SKM-1 (cell line): ENCODE data around the gene INPP1.

Source experiments
- DNase-seq: peaks from one replicate; lab custom pipeline; 2025; ENCODE audit not compliant: unreplicated experiment; lab: John Stamatoyannopoulos, UW

INPP1 gene

GRCh38 chr2:190360965-190361364 is 17.6 kb downstream of the INPP1 start:
- no peak for DNase-seq

GRCh38 chr2:190361572-190361971 is 18.2 kb downstream of the INPP1 start:
- no peak for DNase-seq

DNA sequence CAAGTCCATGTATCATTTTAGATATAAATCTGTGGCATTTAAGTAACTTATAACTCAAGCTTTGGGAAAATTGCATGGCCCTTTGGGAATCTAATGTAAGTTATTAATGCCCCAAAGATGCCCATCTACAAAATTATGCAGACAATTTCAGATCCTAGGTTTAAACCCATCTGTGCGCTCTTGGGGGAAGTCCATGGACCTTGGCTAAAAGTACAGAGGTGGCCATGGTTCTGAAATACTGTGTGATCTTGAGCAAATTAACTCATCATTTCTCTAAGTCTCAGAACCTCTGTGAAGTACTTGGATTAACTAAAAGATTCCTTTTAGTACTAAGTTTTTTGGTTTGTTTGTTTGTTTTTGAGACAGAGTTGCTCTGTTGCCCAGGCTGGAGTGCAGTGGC is 19.5 kb downstream of the INPP1 start:
- DNase-seq: no peak

GRCh38 chr2:190365499-190366204 is 22.3 kb downstream of the INPP1 start:
- DNase-seq: no peak

DNA sequence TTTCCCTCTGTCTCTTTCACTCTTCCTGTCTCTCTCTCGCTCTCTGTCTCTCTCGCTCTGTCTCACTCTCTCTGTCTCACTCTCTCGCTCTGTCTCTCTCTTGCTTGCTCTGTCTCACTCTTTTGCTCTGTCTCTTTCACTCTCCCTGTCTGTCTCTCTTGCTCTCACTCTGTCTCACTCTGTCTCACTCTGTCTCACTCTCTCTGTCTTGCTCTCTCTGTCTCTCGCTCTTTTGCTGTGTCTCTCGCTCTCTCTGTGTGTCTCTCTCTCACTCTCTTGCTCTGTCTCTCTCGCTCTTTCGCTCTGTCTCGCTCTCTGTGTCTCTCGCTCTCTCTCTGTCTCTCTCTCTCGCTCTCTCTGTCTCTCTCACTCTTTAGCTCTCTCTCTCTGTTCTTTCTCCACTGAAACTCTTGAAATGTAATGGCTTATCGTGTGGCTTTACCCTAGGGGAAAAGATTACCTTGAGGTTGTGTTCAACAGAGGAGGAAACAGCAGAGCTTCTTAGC is 22.9 kb downstream of the INPP1 start:
- no peak for DNase-seq

DNA sequence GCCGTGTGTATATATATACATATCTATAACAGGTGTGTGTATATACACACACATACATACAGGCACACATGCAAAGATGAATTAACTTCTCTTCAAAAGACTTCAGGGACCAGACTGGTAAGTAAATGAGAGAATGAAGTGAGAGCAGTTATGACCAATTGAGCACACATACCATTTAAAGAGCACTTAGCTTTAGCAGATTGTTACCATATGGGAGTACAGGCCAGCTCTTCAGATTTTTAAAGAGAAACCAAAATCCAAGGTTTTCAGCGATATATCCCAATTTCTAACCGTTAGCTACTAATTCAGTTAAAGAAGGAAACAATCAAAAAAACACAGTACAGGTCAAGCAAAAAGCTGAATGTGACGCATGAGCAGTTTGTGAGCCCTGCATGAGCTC is 23.7 kb downstream of the INPP1 start:
- no peak for DNase-seq

DNA sequence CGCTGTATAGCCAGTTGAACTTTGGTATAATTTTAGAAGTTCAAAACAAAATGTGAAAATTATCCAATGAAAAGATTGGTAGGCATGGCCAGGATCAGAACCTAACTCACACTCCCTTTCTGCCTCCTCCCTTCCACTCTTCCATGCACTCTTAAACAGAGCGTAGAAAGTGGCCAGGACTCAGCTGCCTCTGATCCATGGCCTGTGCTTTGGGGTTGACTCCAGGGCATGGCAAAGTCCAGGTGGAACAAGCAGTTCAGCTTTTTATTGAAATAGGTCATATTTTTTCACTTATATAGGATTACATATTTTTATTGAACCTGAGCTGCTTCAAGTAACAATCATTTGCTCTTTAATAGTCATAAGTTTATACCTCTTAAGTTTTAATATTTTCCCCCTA is 26.2 kb downstream of the INPP1 start:
- DNase-seq: no peak

DNA sequence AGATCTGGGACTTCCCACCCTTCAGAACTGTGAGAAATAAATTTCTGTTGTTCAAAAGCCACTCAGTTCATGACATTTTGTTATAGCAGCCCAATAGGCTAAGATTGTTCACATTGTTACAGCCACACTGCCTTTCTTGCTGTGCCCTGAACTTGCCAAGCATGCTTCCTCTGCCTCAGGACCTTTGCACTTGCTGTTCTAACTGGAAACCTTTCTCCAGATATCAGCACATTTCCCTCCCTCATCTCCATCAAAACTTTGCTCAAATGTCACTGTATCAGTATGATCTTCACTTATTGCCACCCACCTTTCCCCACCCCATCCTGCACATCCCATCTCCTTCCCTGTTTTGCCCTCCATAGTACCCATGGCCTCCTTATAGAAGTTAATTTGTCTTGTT is 32.7 kb downstream of the INPP1 start:
- no peak for DNase-seq

DNA sequence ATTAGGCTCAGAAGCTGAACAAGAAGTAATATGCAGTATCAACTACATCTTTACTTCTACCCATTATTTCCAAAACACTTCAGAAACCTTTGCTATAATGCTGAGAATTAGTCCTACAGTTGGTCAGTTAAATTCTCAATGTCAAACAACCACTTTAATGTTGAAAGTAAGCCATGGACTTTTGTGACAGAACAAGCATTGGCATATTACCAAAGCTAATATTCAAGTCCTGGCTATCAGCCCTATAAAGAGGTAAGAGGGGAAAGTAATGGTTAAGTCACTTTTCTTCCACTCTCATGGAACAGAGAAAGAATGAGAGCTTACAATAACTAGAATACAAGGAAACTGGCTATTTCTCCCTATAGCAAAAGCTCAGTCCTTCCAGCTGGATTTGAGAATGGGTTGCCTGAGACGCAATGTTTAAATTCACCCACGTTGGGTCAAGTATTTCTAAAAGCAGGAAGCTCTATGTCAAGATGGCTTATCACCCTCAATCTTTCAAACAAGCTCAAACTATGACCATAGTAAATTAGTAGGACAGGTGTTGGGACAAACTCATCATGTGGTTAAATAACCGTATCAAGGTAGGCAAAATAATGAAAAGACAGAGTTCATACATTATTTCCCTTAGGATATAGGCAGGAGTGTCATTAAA is 33.3 kb downstream of the INPP1 start:
- no peak for DNase-seq

DNA sequence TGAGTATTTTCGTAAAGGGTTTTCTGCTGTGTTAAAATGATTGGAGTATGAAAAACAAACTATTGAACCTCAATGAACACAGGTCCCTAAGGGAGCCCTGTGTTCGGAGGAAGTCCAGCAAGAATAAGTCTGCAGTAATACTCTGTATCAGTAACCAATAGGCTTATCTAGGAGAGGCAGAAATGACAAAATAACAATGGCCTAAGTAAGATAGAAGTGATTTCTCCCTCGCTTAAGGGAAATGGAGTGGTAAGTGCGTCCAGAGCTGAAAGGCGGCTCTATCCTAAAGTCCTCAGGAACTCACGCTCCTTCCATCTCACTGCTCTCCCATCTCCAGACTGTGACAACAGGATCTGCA is 35.5 kb downstream of the INPP1 start:
- no peak for DNase-seq

DNA sequence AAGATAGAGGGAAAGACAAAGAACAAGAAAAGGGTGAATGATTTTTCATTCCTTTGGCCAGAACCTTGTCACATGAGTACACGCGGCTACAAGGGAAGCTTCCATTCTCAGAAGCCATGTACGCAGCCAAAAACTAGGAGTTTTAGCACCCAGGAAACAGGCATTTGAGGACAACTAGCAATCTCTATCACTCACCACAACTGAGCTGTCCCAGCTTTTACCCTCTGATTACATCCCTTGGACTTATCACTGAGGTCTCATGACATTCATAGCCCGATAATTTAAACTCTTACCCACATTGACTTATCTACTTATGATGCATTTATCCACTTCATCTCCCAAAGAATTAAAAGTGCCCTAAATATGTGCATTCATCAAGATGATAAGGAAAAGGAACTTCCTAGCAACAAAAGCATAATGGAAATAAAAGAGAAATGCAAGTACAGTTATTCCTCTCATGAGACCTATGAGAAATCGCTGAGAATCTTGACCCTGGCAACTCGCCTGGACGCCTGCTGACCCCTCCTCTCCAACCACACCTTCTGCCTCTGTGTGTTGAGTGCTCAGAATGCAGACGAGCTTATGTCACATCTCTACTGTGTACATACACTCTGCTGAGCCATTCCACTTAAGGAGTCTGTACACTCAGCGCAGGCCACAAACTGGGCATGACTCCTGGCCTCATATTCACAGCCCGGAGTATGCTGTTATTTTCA is 36.0 kb downstream of the INPP1 start:
- no peak for DNase-seq

- DNase-seq: no peak
Observed at GRCh38 chr2:190380962-190381412, 37.6 kb downstream of the INPP1 start.

- peak; percentile 11 for DNase-seq
Observed at GRCh38 chr2:190382851-190383250, 39.5 kb downstream of the INPP1 start.

- DNase-seq: no peak
Observed at GRCh38 chr2:190387422-190387821, 44.0 kb downstream of the INPP1 start.

- no peak for DNase-seq
Observed at GRCh38 chr2:190396271-190396670, 52.9 kb downstream of the INPP1 start.

GRCh38 chr2:190402986-190403603 is 59.7 kb downstream of the INPP1 start:
- DNase-seq: no peak

DNA sequence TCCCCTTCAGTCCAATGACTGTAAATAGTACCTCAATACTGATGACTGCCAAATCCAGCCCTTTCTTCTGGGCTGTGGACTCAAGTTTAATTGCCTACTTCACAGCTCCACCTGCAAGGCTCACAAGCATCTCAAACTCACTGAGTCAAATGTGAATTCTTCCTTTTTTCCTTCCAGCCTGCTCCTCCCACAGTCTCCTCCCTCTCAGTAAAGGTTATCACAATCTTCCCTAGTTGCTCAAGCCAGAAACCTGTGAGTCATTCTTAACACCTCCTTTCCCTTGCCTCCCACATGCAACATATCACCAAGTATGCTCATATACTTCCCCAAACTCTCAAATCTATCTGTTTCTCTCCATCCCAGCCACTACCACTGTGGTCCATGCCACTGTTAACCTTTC is 61.1 kb downstream of the INPP1 start:
- DNase-seq: peak; percentile 52

GRCh38 chr2:190405070-190405469 is 61.7 kb downstream of the INPP1 start:
- no peak for DNase-seq

DNA sequence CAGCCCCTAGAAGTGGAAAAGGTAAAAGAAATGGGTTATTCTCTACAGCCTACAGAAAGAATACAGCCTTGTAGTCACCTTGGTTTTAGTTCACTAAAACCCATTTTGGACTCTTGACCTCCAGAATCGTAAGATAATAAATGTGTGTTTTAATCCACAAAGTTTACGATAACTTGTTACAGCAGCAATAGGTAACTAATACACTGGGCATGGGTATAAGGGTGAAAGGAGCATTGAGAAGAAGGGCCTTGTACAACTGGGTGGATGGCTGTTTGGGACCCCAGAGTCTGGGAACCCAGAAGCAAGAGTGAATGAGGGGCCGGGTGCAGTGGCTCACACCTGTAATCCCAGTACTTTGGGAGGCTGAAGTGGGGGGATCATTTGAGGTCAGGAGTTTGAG is 62.6 kb downstream of the INPP1 start:
- DNase-seq: no peak

GRCh38 chr2:190406805-190407204 is 63.4 kb downstream of the INPP1 start:
- DNase-seq: no peak

GRCh38 chr2:190407246-190407661 is 63.9 kb downstream of the INPP1 start:
- DNase-seq: no peak
